Measurements from ENCODE around the gene ZNF358. TPM values are rescaled to one million over a fixed set of nuclear protein-coding genes. Genes with fewer than 3 reads are reported as not detected.
A peak's percentile ranks its signal among the peaks of the same experiment; 100 is the strongest.

ZNF358 gene
- polyA plus RNA-seq, 1 donor from 2014 or later: 1.3 TPM

DNA sequence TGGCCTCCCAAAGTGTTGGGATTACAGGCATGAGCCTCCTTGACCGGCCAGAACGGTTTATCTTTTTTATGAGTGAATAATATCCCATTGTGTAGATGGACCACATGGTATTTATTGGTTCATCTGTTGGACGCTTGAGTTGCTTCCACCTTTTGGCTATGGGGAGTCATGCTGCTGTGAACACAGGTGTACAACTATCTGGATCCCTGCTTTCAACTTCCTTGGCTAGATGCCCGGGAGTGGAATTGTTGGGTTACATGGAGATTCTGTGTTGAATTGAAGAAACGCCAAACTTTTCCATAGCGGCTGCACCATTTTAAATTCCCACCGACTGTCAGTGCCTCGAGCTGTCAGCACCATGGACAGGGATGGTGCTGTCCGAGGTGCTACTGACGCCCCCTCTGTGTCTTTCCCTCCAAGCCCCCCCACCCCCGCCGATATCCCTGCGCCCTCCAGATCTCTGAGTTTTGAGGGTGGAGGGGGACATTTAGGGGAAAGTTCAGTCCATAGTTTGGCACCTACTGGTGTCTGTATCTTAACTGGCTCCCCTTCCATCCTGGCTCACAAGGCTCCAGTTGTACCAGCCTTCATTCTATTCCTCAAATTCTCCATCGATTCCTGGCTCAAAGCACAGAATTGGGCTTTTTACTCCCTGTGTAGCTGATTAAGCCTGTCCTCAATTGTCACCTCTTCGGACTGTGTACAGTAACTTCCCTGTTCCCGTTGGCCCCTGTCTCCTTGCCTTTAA lies 46.9 kb downstream of the ZNF358 start:
- H3K9me3 Mint-ChIP-seq: peaks cover 0 to 3% (median 0%) of the 10 kb centered on the region in 3 donors

DNA sequence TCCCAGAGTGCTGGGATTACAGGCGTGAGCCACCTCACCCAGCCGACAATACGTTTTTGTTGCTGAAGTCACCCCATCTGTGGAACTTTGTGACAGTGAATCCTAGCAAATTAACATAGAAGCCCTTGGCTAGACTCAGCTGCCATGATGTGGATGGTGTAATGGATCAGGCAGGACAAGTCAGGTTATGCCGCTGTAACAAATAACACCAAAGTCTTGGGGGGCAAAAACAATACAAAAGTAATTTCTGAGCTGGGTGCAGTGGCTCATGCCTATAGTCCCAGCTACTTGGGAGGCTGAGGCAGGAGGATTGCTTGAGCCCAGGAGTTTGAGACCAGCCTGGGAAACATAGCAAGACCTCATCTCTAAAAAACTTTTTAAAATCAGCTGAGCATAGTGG lies 49.0 kb downstream of the ZNF358 start:
- Mint-ChIP-seq H3K9me3 (peaks cover 0 to 3% (median 0%) of the 10 kb centered on the region in 3 donors), H3K27ac (peak overlapping the region in 1 of 3 donors; percentile 93), H3K4me1 (peaks cover 0 to 2% (median 0%) of the 10 kb centered on the region in 3 donors), H3K27me3 (no peaks in the 10 kb centered on the region), H3K4me3 (no peak overlapping the region), H3K36me3 (peaks cover 7% of the 10 kb centered on the region)

More for the DNA sequence above, 46.9 kb downstream of the ZNF358 start:
- Mint-ChIP-seq H3K27ac (peak overlapping the region in 1 of 3 donors; percentile 47), H3K4me3 (peak overlapping the region in 1 of 4 donors; percentile 44), H3K4me1 (no peaks in the 10 kb centered on the region), H3K27me3 (no peaks in the 10 kb centered on the region), H3K36me3 (peaks cover 12% of the 10 kb centered on the region)

DNA sequence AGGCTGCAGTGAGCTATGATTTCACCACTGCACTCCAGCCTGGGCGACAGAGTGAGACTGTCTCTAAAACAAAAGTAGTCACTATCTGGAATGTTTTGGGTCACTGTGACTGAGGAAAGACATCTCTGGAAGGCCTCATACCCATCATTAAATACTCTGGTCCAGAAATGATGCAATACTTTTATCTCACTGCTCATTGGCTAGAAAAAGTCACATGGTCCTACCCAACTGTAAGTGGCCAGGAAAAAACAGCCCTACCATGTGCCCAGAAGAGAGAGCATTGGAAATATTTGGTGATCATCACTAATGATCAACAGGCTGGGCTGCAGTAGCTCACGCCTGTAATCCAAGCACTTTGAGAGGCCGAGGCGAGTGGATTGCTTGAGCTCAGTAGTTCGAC lies 49.4 kb downstream of the ZNF358 start:
- Mint-ChIP-seq H3K4me1 (peaks cover 0 to 2% (median 0%) of the 10 kb centered on the region in 3 donors), H3K27me3 (no peaks in the 10 kb centered on the region)

More for the DNA sequence above, 49.4 kb downstream of the ZNF358 start:
- H3K9me3 Mint-ChIP-seq: peaks cover 0 to under 1% (median 0%) of the 10 kb centered on the region in 3 donors
- H3K36me3 Mint-ChIP-seq: peaks cover 4% of the 10 kb centered on the region
- H3K27ac Mint-ChIP-seq: no peak overlapping the region
- no peak overlapping the region for H3K4me3 Mint-ChIP-seq

Other genes with a start within 250 kb of the ZNF358 start
- gene INSR, start 221.7 kb upstream of the ZNF358 start, polyA plus RNA-seq: 0.53 TPM
- gene ARHGEF18, start 167.2 kb upstream of the ZNF358 start, polyA plus RNA-seq: 12.6 TPM
- gene PEX11G, start 27.1 kb upstream of the ZNF358 start, polyA plus RNA-seq: 2.8 TPM
- gene MCOLN1, start 6.5 kb downstream of the ZNF358 start, polyA plus RNA-seq: 5.2 TPM
- gene PNPLA6, start 19.6 kb downstream of the ZNF358 start, polyA plus RNA-seq: 12.5 TPM
- 0.44 TPM for gene CAMSAP3, start 79.8 kb downstream of the ZNF358 start, polyA plus RNA-seq
- gene XAB2, start 113.4 kb downstream of the ZNF358 start, polyA plus RNA-seq: 9.7 TPM
- gene PET100, start 113.7 kb downstream of the ZNF358 start, polyA plus RNA-seq: 232 TPM
- gene PCP2, start 117.6 kb downstream of the ZNF358 start, polyA plus RNA-seq: not detected
- gene STXBP2, start 121.0 kb downstream of the ZNF358 start, polyA plus RNA-seq: 70.2 TPM
- not detected for gene RETN, start 152.9 kb downstream of the ZNF358 start, polyA plus RNA-seq
- 0.73 TPM for gene MCEMP1, start 161.0 kb downstream of the ZNF358 start, polyA plus RNA-seq
- gene TRAPPC5, start 164.7 kb downstream of the ZNF358 start, polyA plus RNA-seq: 219 TPM
- 197 TPM for gene FCER2, start 186.0 kb downstream of the ZNF358 start, polyA plus RNA-seq
- gene CLEC4G, start 216.0 kb downstream of the ZNF358 start, polyA plus RNA-seq: 0.43 TPM
- not detected for gene CD209, start 231.4 kb downstream of the ZNF358 start, polyA plus RNA-seq
- not detected for gene CLEC4M, start 247.1 kb downstream of the ZNF358 start, polyA plus RNA-seq